Activated T-cell treated with anti-CD3 and anti-CD28 coated beads, Interleukin-2, amount 50 U/mL, for 24 hours (primary cell): ENCODE results near the gene DHX29.

Source experiments
- DNase-seq: peaks from one replicate; pipeline ENCODE4 v3.0.0-alpha.2; 2020
- H3K27ac Mint-ChIP-seq: 2 replicates; pipeline ENCODE4 v1.8.0; 2020; ENCODE audit warnings: mild to moderate bottlenecking, mixed read lengths
- H3K27me3 Mint-ChIP-seq: 2 replicates; pipeline ENCODE4 v1.8.0; 2020; ENCODE audit warnings: mixed read lengths
- H3K36me3 Mint-ChIP-seq: 2 replicates; pipeline ENCODE4 v1.8.0; 2020; ENCODE audit warnings: low read depth, mixed read lengths
- H3K4me1 Mint-ChIP-seq: 2 replicates; pipeline ENCODE4 v1.8.0; 2020; ENCODE audit warnings: low read depth, mixed read lengths
- H3K4me3 Mint-ChIP-seq: 2 replicates; pipeline ENCODE4 v1.8.0; 2020; ENCODE audit warnings: mild to moderate bottlenecking, moderate library complexity, mixed read lengths
- H3K9me3 Mint-ChIP-seq: 2 replicates; pipeline ENCODE4 v1.8.0; 2020; ENCODE audit warnings: mixed read lengths

The DHX29 gene

DNA sequence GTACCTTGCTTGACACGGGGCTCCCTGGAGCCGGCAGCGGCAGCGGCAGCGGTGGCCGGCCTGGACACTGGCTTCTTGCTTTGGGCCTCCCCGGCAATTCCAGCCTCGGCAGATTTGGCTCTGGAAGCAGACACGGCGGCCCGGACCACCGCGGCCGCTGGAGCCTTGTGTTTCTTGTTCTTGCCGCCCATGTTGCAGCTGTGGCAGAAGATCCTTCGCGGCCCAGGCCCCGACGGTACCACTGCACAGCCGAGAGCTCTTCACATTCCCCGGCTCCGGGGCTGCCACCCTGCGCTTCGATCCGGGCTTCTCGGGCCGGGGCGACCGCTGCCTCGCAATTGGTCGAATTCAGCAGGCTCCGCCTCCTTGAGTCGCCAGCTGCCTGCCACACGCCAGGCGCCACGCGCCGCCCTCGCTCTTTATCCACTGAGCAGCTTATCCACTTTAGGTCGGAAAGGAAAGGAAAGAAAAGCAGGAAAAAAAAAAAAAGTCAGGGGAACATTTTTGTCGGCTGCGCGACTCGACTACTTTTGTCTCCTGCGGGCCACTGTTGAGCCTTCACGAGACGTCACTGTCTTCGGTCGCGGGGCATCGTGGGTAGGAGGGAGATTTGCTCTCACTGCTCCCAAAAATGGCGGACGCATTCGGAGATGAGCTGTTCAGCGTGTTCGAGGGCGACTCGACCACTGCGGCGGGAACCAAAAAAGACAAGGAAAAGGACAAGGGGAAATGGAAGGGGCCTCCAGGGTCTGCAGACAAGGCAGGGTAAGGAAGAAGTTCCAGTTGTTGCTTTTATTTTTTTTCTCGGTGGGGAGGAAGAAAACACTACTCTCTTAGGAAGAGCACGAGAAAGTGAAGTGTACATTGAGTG, at the start of gene DHX29, which contains the start of gene MTREX:
DHX29 (minus strand) TSS at position 312 of the 871 bp plus-strand sequence; CDS start at position 191, 121 bp downstream.
MTREX (plus strand) TSS at position 607 of the 871 bp plus-strand sequence; CDS start at position 632, 25 bp downstream.
- peak; percentile 91 for DNase-seq
- peaks cover 31% of the 10 kb centered on the region for H3K36me3 Mint-ChIP-seq
- peaks cover 36% of the 10 kb centered on the region for H3K4me1 Mint-ChIP-seq
- H3K4me3 Mint-ChIP-seq, result no peak within 1 kb of the TSS
- H3K27ac Mint-ChIP-seq, result no peak within 1 kb of the TSS
- no peaks in the 10 kb centered on the region for H3K27me3 Mint-ChIP-seq
- peaks cover 3% of the 10 kb centered on the region for H3K9me3 Mint-ChIP-seq

- H3K27ac Mint-ChIP-seq, result no peak overlapping the region
- H3K27me3 Mint-ChIP-seq, result no peaks in the 10 kb centered on the region
- no peak for DNase-seq
- H3K36me3 Mint-ChIP-seq, result peaks cover 82% of the 10 kb centered on the region
- no peaks in the 10 kb centered on the region for H3K9me3 Mint-ChIP-seq
- no peaks in the 10 kb centered on the region for H3K4me1 Mint-ChIP-seq
- H3K4me3 Mint-ChIP-seq, result no peak overlapping the region
Observed at GRCh38 chr5:55356896-55357295, 49.4 kb upstream of the DHX29 start.

GRCh38 chr5:55350754-55351153, 43.3 kb upstream of the DHX29 start:
- Mint-ChIP-seq H3K27me3 (no peaks in the 10 kb centered on the region), H3K36me3 (peaks cover 94% of the 10 kb centered on the region)
- DNase-seq, result no peak

GRCh38 chr5:55347786-55348185, 40.3 kb upstream of the DHX29 start:
- H3K27ac Mint-ChIP-seq, result peak overlapping the region; percentile 2
- peaks cover 14% of the 10 kb centered on the region for H3K4me1 Mint-ChIP-seq
- H3K4me3 Mint-ChIP-seq, result no peak overlapping the region
- H3K36me3 Mint-ChIP-seq, result peaks cover 96% of the 10 kb centered on the region
- DNase-seq, result no peak
- H3K9me3 Mint-ChIP-seq, result no peaks in the 10 kb centered on the region
- no peaks in the 10 kb centered on the region for H3K27me3 Mint-ChIP-seq

More at GRCh38 chr5:55350754-55351153, 43.3 kb upstream of the DHX29 start:
- H3K4me3 Mint-ChIP-seq, result no peak overlapping the region
- H3K9me3 Mint-ChIP-seq, result no peaks in the 10 kb centered on the region
- no peak overlapping the region for H3K27ac Mint-ChIP-seq
- peaks cover 9% of the 10 kb centered on the region for H3K4me1 Mint-ChIP-seq

DNA sequence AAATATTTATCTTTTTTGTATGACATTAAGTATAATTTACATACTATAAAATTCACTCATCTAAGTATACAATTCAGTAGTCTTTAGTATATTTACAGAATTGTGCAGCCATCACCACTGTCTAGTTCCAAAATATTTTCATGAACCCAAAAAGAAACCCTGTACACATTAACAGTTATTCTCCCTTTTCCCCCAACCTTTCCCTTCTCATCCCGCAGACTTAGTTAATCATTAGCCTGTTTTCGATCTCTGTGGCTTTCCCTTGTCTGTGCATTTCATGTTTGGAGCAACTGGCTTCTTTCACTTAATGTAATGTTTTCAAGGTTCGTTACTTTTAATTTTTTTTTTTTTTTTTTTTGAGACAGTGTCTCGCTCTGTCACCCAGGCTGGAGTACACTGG, 37.8 kb upstream of the DHX29 start:
- no peak overlapping the region for H3K4me3 Mint-ChIP-seq
- H3K27me3 Mint-ChIP-seq, result no peaks in the 10 kb centered on the region
- peaks cover 96% of the 10 kb centered on the region for H3K36me3 Mint-ChIP-seq
- H3K4me1 Mint-ChIP-seq, result peaks cover 13% of the 10 kb centered on the region
- H3K27ac Mint-ChIP-seq, result no peak overlapping the region
- H3K9me3 Mint-ChIP-seq, result no peaks in the 10 kb centered on the region
- no peak for DNase-seq

DNA sequence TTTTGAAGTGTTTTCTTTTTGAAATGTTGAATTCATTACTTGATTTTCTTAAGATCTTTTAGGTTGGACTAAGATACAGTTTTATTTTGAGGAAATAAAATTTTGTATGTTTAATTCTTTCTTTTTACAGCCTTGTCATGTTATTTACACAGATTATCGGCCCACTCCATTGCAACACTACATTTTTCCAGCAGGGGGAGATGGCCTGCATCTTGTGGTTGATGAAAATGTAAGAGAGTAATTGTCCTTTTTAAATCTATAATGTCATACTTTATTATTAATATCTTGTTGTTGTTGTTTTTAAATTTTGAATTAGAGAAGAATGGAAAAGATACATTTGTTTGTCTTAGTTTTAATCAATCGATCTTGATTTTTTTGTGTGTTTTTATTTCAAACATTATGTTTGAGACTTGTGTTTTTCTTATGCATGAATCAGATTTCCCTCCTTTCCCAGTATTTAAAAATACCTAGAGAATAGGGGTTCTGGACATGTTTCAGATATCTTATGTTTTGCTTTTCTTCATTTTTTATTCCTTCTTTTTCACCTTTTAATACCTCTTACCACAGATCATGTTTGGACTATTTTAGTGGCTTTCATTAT, 37.0 kb upstream of the DHX29 start:
- H3K27me3 Mint-ChIP-seq, result no peaks in the 10 kb centered on the region
- H3K27ac Mint-ChIP-seq, result no peak overlapping the region
- no peaks in the 10 kb centered on the region for H3K9me3 Mint-ChIP-seq
- peaks cover 93% of the 10 kb centered on the region for H3K36me3 Mint-ChIP-seq
- no peak overlapping the region for H3K4me3 Mint-ChIP-seq
- H3K4me1 Mint-ChIP-seq, result peaks cover 16% of the 10 kb centered on the region
- DNase-seq, result peak; percentile 63

DNA sequence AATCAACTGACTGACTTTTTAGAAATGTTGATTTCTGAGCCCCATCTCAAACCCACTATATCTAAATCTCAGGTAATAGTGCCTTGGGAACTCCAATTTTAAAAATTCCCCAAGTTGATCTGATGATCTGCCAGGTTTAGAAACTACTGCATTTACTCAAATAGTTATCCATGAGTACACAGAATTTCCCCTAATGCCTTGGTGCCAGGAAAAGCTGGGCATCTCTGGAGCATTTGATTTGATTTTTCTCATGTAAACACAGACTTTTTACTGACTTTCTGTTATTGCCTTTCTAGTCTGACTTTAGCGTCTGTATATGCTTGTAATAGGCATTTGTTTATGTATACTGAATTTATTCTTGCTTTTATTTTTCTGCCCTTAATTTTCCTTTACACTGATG, 36.1 kb upstream of the DHX29 start:
- peaks cover 25% of the 10 kb centered on the region for H3K4me1 Mint-ChIP-seq
- no peaks in the 10 kb centered on the region for H3K27me3 Mint-ChIP-seq
- H3K9me3 Mint-ChIP-seq, result no peaks in the 10 kb centered on the region
- H3K4me3 Mint-ChIP-seq, result no peak overlapping the region
- H3K36me3 Mint-ChIP-seq, result peaks cover 92% of the 10 kb centered on the region
- no peak for DNase-seq
- peak overlapping the region; percentile 5 for H3K27ac Mint-ChIP-seq

- H3K9me3 Mint-ChIP-seq, result no peaks in the 10 kb centered on the region
- peaks cover 30% of the 10 kb centered on the region for H3K4me1 Mint-ChIP-seq
- H3K4me3 Mint-ChIP-seq, result no peak overlapping the region
- peaks cover 91% of the 10 kb centered on the region for H3K36me3 Mint-ChIP-seq
- H3K27ac Mint-ChIP-seq, result peak overlapping the region; percentile 5
- H3K27me3 Mint-ChIP-seq, result no peaks in the 10 kb centered on the region
- DNase-seq, result no peak
Observed at GRCh38 chr5:55343107-55343506, 35.6 kb upstream of the DHX29 start.

- no peaks in the 10 kb centered on the region for H3K9me3 Mint-ChIP-seq
- DNase-seq, result peak; percentile 61
- H3K27me3 Mint-ChIP-seq, result no peaks in the 10 kb centered on the region
- peaks cover 36% of the 10 kb centered on the region for H3K4me1 Mint-ChIP-seq
- H3K4me3 Mint-ChIP-seq, result peak overlapping the region; percentile 43
- H3K36me3 Mint-ChIP-seq, result peaks cover 77% of the 10 kb centered on the region
- peak overlapping the region; percentile 89 for H3K27ac Mint-ChIP-seq
Observed at GRCh38 chr5:55338810-55339243, 31.3 kb upstream of the DHX29 start.

GRCh38 chr5:55338092-55338613, 30.7 kb upstream of the DHX29 start:
- Mint-ChIP-seq H3K9me3 (no peaks in the 10 kb centered on the region), H3K4me1 (peaks cover 36% of the 10 kb centered on the region), H3K4me3 (peak overlapping the region; percentile 43), H3K27me3 (no peaks in the 10 kb centered on the region), H3K36me3 (peaks cover 77% of the 10 kb centered on the region), H3K27ac (peak overlapping the region; percentile 89)
- DNase-seq, result no peak

- H3K27ac Mint-ChIP-seq, result no peak overlapping the region
- H3K27me3 Mint-ChIP-seq, result no peaks in the 10 kb centered on the region
- no peaks in the 10 kb centered on the region for H3K9me3 Mint-ChIP-seq
- peaks cover 46% of the 10 kb centered on the region for H3K4me1 Mint-ChIP-seq
- H3K4me3 Mint-ChIP-seq, result no peak overlapping the region
- DNase-seq, result no peak
- H3K36me3 Mint-ChIP-seq, result peaks cover 83% of the 10 kb centered on the region
Observed at GRCh38 chr5:55333811-55334210, 26.3 kb upstream of the DHX29 start.

- Mint-ChIP-seq H3K4me3 (no peak overlapping the region), H3K27me3 (no peaks in the 10 kb centered on the region), H3K27ac (no peak overlapping the region), H3K4me1 (peaks cover 40% of the 10 kb centered on the region), H3K9me3 (no peaks in the 10 kb centered on the region), H3K36me3 (peaks cover 85% of the 10 kb centered on the region)
- no peak for DNase-seq
Observed at GRCh38 chr5:55333017-55333416, 25.5 kb upstream of the DHX29 start.

GRCh38 chr5:55331321-55331720, 23.8 kb upstream of the DHX29 start:
- H3K9me3 Mint-ChIP-seq, result no peaks in the 10 kb centered on the region
- H3K36me3 Mint-ChIP-seq, result peaks cover 88% of the 10 kb centered on the region
- H3K27me3 Mint-ChIP-seq, result no peaks in the 10 kb centered on the region
- no peak overlapping the region for H3K4me3 Mint-ChIP-seq
- peaks cover 42% of the 10 kb centered on the region for H3K4me1 Mint-ChIP-seq
- peak overlapping the region; percentile 69 for H3K27ac Mint-ChIP-seq
- DNase-seq, result no peak

- no peaks in the 10 kb centered on the region for H3K27me3 Mint-ChIP-seq
- no peaks in the 10 kb centered on the region for H3K9me3 Mint-ChIP-seq
- peak overlapping the region; percentile 76 for H3K27ac Mint-ChIP-seq
- H3K4me3 Mint-ChIP-seq, result no peak overlapping the region
- no peak for DNase-seq
- H3K4me1 Mint-ChIP-seq, result peaks cover 40% of the 10 kb centered on the region
- H3K36me3 Mint-ChIP-seq, result peaks cover 93% of the 10 kb centered on the region
Observed at GRCh38 chr5:55327281-55327680, 19.8 kb upstream of the DHX29 start.

GRCh38 chr5:55325621-55326020, 18.1 kb upstream of the DHX29 start:
- H3K27me3 Mint-ChIP-seq, result no peaks in the 10 kb centered on the region
- H3K4me1 Mint-ChIP-seq, result peaks cover 36% of the 10 kb centered on the region
- DNase-seq, result no peak
- peaks cover 83% of the 10 kb centered on the region for H3K36me3 Mint-ChIP-seq
- no peak overlapping the region for H3K4me3 Mint-ChIP-seq
- H3K27ac Mint-ChIP-seq, result no peak overlapping the region
- H3K9me3 Mint-ChIP-seq, result no peaks in the 10 kb centered on the region
